Measurements from ENCODE around the gene FBXL7.

- no peak for TF ChIP-seq CTCF (IDR thresholded peaks at IDR 0.05)
- TF ChIP-seq POLR2A (IDR thresholded peaks at IDR 0.05) = no peak
Measured at GRCh38 chr5:15831408-15831807, 331.4 kb downstream of the FBXL7 start.
